Muscle layer of duodenum (tissue), 2 donors: Measurements from ENCODE around the gene CCDC32.

Source experiments
- H3K27ac ChIP-seq: one replicate; pipeline ENCODE4 v1.7.0; 2013; ENCODE audit warnings: mild to moderate bottlenecking, low read length
- H3K27me3 ChIP-seq: one replicate; pipeline ENCODE4 v1.7.0; 2013; ENCODE audit warnings: low read depth, mild to moderate bottlenecking, control low read depth, low read length
- H3K36me3 ChIP-seq, 2 donors: one replicate each; pipeline ENCODE4 v1.7.0; 2013; ENCODE audit warnings: low read length in 2 of 2, control low read depth in 1 of 2, mild to moderate bottlenecking in 1 of 2; ENCODE audit not compliant: insufficient read depth in 2 of 2, control insufficient read depth in 1 of 2
- H3K4me1 ChIP-seq, 2 donors: one replicate each; pipeline ENCODE4 v1.7.0; 2013; ENCODE audit warnings: low read length in 2 of 2, mild to moderate bottlenecking in 2 of 2, control low read depth in 1 of 2, moderate library complexity in 1 of 2; ENCODE audit not compliant: insufficient read depth in 2 of 2, control insufficient read depth in 1 of 2
- H3K4me3 ChIP-seq, 2 donors: one replicate each; pipeline ENCODE4 v1.7.0; 2013; ENCODE audit warnings: low read length in 2 of 2, low read depth in 1 of 2, mild to moderate bottlenecking in 1 of 2
- H3K9me3 ChIP-seq, 2 donors: one replicate each; pipeline ENCODE4 v1.7.0; 2013; ENCODE audit warnings: low read length in 2 of 2, control low read depth in 1 of 2, mild to moderate bottlenecking in 1 of 2; ENCODE audit not compliant: control insufficient read depth in 1 of 2
- donor health status: healthy.

Gene CCDC32

GRCh38 chr15:40564591-40565332 lies at the start of gene CCDC32:
Gene CCDC32 (minus strand): TSS chr15:40565042. CDS start chr15:40563015, 2,027 bp downstream.
- Histone ChIP-seq H3K4me1 (peaks cover 2 to 16% of the 10 kb centered on the region in 2 donors), H3K4me3 (peak within 1 kb of the TSS; percentile 73 to 80), H3K9me3 (no peaks in the 10 kb centered on the region), H3K36me3 (peaks cover 0 to 7% of the 10 kb centered on the region in 2 donors), H3K27ac (peak within 1 kb of the TSS; percentile 93), H3K27me3 (no peaks in the 10 kb centered on the region)

GRCh38 chr15:40613080-40613479 lies 48.2 kb upstream of the CCDC32 start:
- Histone ChIP-seq H3K4me1 (no peaks in the 10 kb centered on the region), H3K9me3 (no peaks in the 10 kb centered on the region), H3K4me3 (no peak overlapping the region), H3K27ac (no peak overlapping the region), H3K27me3 (no peaks in the 10 kb centered on the region), H3K36me3 (no peaks in the 10 kb centered on the region)

- Histone ChIP-seq H3K9me3 (no peaks in the 10 kb centered on the region), H3K36me3 (no peaks in the 10 kb centered on the region), H3K27me3 (no peaks in the 10 kb centered on the region), H3K4me3 (no peak overlapping the region), H3K4me1 (no peaks in the 10 kb centered on the region), H3K27ac (no peak overlapping the region)
These were observed 39.1 kb upstream of the CCDC32 start for GRCh38 chr15:40603935-40604334.

- Histone ChIP-seq H3K4me3 (no peak overlapping the region), H3K9me3 (no peaks in the 10 kb centered on the region), H3K27me3 (no peaks in the 10 kb centered on the region), H3K36me3 (no peaks in the 10 kb centered on the region), H3K4me1 (no peaks in the 10 kb centered on the region), H3K27ac (no peak overlapping the region)
These were observed 36.1 kb upstream of the CCDC32 start for GRCh38 chr15:40600956-40601355.

- H3K27me3 ChIP-seq, result no peaks in the 10 kb centered on the region
- H3K4me3 ChIP-seq, result no peak overlapping the region
- no peaks in the 10 kb centered on the region for H3K9me3 ChIP-seq
- peaks cover 0 to 7% of the 10 kb centered on the region in 2 donors for H3K4me1 ChIP-seq
- H3K27ac ChIP-seq, result no peak overlapping the region
- peaks cover 0 to 3% of the 10 kb centered on the region in 2 donors for H3K36me3 ChIP-seq
These were observed 33.8 kb upstream of the CCDC32 start for GRCh38 chr15:40598672-40599071.

- Histone ChIP-seq H3K36me3 (peaks cover 0 to 3% of the 10 kb centered on the region in 2 donors), H3K4me3 (no peak overlapping the region), H3K27me3 (no peaks in the 10 kb centered on the region), H3K4me1 (peaks cover 0 to 7% of the 10 kb centered on the region in 2 donors), H3K27ac (no peak overlapping the region), H3K9me3 (no peaks in the 10 kb centered on the region)
These were observed 33.3 kb upstream of the CCDC32 start for GRCh38 chr15:40598126-40598525.

GRCh38 chr15:40597024-40597423 lies 32.2 kb upstream of the CCDC32 start:
- no peaks in the 10 kb centered on the region for H3K9me3 ChIP-seq

GRCh38 chr15:40595773-40596172 lies 30.9 kb upstream of the CCDC32 start:
- Histone ChIP-seq H3K27me3 (no peaks in the 10 kb centered on the region), H3K36me3 (peaks cover 0 to 3% of the 10 kb centered on the region in 2 donors)

More at GRCh38 chr15:40597024-40597423, 32.2 kb upstream of the CCDC32 start:
- Histone ChIP-seq H3K36me3 (peaks cover 0 to 3% of the 10 kb centered on the region in 2 donors), H3K4me1 (peaks cover 0 to 7% of the 10 kb centered on the region in 2 donors), H3K4me3 (no peak overlapping the region), H3K27ac (no peak overlapping the region), H3K27me3 (no peaks in the 10 kb centered on the region)

GRCh38 chr15:40595219-40595618 lies 30.4 kb upstream of the CCDC32 start:
- Histone ChIP-seq H3K4me3 (peak overlapping the region in 1 of 2 donors; percentile 90), H3K27me3 (no peaks in the 10 kb centered on the region), H3K27ac (no peak overlapping the region), H3K9me3 (no peaks in the 10 kb centered on the region), H3K4me1 (peaks cover 0 to 7% of the 10 kb centered on the region in 2 donors), H3K36me3 (peaks cover 0 to 3% of the 10 kb centered on the region in 2 donors)

More at GRCh38 chr15:40595773-40596172, 30.9 kb upstream of the CCDC32 start:
- Histone ChIP-seq H3K4me3 (no peak overlapping the region), H3K4me1 (peaks cover 0 to 7% of the 10 kb centered on the region in 2 donors), H3K9me3 (no peaks in the 10 kb centered on the region), H3K27ac (no peak overlapping the region)

- Histone ChIP-seq H3K27me3 (no peaks in the 10 kb centered on the region), H3K9me3 (no peaks in the 10 kb centered on the region), H3K4me3 (peak overlapping the region; percentile 83 to 90), H3K4me1 (peaks cover 0 to 7% of the 10 kb centered on the region in 2 donors), H3K27ac (peak overlapping the region; percentile 99), H3K36me3 (peaks cover 0 to 3% of the 10 kb centered on the region in 2 donors)
These were observed 29.6 kb upstream of the CCDC32 start for GRCh38 chr15:40594429-40594836.

- no peaks in the 10 kb centered on the region for H3K27me3 ChIP-seq
- peaks cover 0 to 7% of the 10 kb centered on the region in 2 donors for H3K4me1 ChIP-seq
- H3K27ac ChIP-seq, result peak within 1 kb of the TSS; percentile 99
- H3K4me3 ChIP-seq, result peak within 1 kb of the TSS; percentile 83 to 90
- peaks cover 0 to 3% of the 10 kb centered on the region in 2 donors for H3K36me3 ChIP-seq
- H3K9me3 ChIP-seq, result no peaks in the 10 kb centered on the region
These were observed 29.0 kb upstream of the CCDC32 start, which contains the start of gene KNL1 for GRCh38 chr15:40593588-40594428. Gene KNL1 (plus strand): TSS chr15:40594249. CDS start chr15:40602932, 8,683 bp downstream.
